IPS-15b (cell line): ENCODE measurements around the gene MED12.

Experiments
- H3K27me3 ChIP-seq: one replicate; pipeline ENCODE4 v1.6.1; 2013; ENCODE audit warnings: low read length; ENCODE audit not compliant: control insufficient read depth, insufficient read depth
- H3K36me3 ChIP-seq: one replicate; pipeline ENCODE4 v1.6.1; 2013; ENCODE audit warnings: low read length; ENCODE audit not compliant: control insufficient read depth, insufficient read depth
- H3K4me1 ChIP-seq: one replicate; pipeline ENCODE4 v1.6.1; 2013; ENCODE audit warnings: mild to moderate bottlenecking, low read length; ENCODE audit not compliant: control insufficient read depth, insufficient read depth
- H3K4me3 ChIP-seq: one replicate; pipeline ENCODE4 v1.5.1; 2013; ENCODE audit warnings: low read depth, low read length
- H3K9ac ChIP-seq: one replicate; pipeline ENCODE4 v1.6.1; 2013; ENCODE audit warnings: low read depth, mild to moderate bottlenecking, low read length
- H3K9me3 ChIP-seq: one replicate; pipeline ENCODE4 v1.6.1; 2013; ENCODE audit warnings: mild to moderate bottlenecking, low read length; ENCODE audit not compliant: control insufficient read depth, insufficient read depth

Gene MED12

GRCh38 chrX:71181910-71182799, 63.8 kb downstream of the MED12 start:
- Histone ChIP-seq H3K27me3 (no peaks in the 10 kb centered on the region), H3K9me3 (peaks cover 4% of the 10 kb centered on the region), H3K9ac (peak overlapping the region; percentile 54), H3K36me3 (no peaks in the 10 kb centered on the region), H3K4me1 (peaks cover 12% of the 10 kb centered on the region), H3K4me3 (peak overlapping the region; percentile 45)

GRCh38 chrX:71182871-71183270, 64.5 kb downstream of the MED12 start:
- H3K4me1 ChIP-seq: peaks cover 12% of the 10 kb centered on the region

GRCh38 chrX:71183341-71183740, 64.9 kb downstream of the MED12 start:
- Histone ChIP-seq H3K27me3 (no peaks in the 10 kb centered on the region), H3K9me3 (peaks cover 4% of the 10 kb centered on the region), H3K9ac (no peak overlapping the region), H3K4me3 (no peak overlapping the region), H3K4me1 (peaks cover 12% of the 10 kb centered on the region), H3K36me3 (no peaks in the 10 kb centered on the region)

More at GRCh38 chrX:71182871-71183270, 64.5 kb downstream of the MED12 start:
- H3K4me3 ChIP-seq: peak overlapping the region; percentile 35
- peak overlapping the region; percentile 54 for H3K9ac ChIP-seq
- no peaks in the 10 kb centered on the region for H3K27me3 ChIP-seq
- H3K9me3 ChIP-seq: peaks cover 4% of the 10 kb centered on the region
- no peaks in the 10 kb centered on the region for H3K36me3 ChIP-seq

GRCh38 chrX:71184092-71184491, 65.7 kb downstream of the MED12 start:
- peaks cover 12% of the 10 kb centered on the region for H3K4me1 ChIP-seq
- no peaks in the 10 kb centered on the region for H3K36me3 ChIP-seq
- H3K27me3 ChIP-seq: no peaks in the 10 kb centered on the region
- H3K9me3 ChIP-seq: peaks cover 4% of the 10 kb centered on the region
- H3K4me3 ChIP-seq: no peak overlapping the region
- no peak overlapping the region for H3K9ac ChIP-seq

GRCh38 chrX:71184803-71185495, 66.6 kb downstream of the MED12 start:
- Histone ChIP-seq H3K9ac (no peak overlapping the region), H3K36me3 (no peaks in the 10 kb centered on the region), H3K4me1 (peaks cover 10% of the 10 kb centered on the region), H3K27me3 (no peaks in the 10 kb centered on the region), H3K9me3 (peaks cover 4% of the 10 kb centered on the region), H3K4me3 (no peak overlapping the region)

- no peak overlapping the region for H3K9ac ChIP-seq
- no peaks in the 10 kb centered on the region for H3K27me3 ChIP-seq
- no peaks in the 10 kb centered on the region for H3K9me3 ChIP-seq
- peaks cover 4% of the 10 kb centered on the region for H3K4me1 ChIP-seq
- H3K36me3 ChIP-seq: no peaks in the 10 kb centered on the region
- H3K4me3 ChIP-seq: no peak overlapping the region
Measured at GRCh38 chrX:71191248-71191647, 72.9 kb downstream of the MED12 start.
